ENCODE data around the gene CCDC12.

CCDC12 gene

GRCh38 chr3:46996689-46997452, 20.3 kb upstream of the CCDC12 start:
- no peak for DNase-seq (ENCODE audit: low read depth in 2 of 2)

DNA sequence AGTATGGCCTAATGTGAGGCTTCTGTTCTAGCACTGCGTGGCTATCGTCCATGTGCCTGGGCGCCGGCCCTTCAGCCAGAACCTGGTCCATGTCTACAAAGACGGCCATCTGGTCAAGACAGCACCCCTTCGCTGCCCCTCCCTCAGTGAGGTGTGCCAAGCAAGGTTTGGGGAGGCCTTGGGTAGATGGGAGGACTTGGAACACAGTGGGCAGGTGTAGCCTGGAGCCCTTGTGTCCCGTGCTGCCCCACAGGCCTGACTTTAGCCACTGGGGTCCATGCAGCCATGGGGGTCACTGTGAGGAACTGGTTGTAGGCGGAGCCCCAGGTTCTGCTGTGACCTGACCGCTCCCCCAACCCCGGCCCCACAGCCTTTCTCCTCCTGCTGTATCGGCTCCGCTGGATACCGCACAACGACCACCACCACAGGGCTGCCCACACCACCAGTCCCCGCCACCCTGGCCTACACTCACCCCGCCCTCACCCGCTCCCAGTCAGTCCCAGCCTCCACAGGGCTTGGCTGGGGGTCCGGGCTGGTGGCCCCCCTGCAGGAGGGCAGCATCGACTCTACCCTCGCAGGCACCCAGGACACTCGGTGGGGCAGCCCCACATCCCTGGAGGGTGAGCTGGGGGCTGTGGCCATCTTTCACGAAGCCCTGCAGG, 19.5 kb upstream of the CCDC12 start:
- no peak for DNase-seq (ENCODE audit: low read depth in 2 of 2)

- DNase-seq (ENCODE audit: low read depth in 2 of 2) = no peak
These were observed 18.5 kb upstream of the CCDC12 start for GRCh38 chr3:46994801-46995731.

DNA sequence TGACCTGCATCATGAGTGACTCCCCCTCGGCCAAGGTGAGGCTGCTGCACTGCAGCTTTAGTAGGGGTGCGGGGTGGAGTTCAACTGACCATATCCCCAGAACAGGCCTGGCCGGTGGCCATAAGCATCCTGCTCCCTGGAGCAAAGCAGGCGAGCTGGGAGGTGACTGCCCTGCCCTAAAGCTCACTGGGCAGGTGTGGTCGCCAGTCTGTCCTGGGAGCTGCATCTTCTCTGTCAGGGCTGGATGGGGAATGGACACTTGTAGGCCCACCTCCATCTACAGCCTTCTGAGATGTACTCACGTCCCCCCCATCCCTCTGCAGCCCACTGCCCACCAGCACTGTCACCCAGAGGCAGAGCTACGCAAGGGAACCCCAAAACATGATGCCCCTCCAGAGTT, 17.4 kb upstream of the CCDC12 start:
- no peak for DNase-seq (ENCODE audit: low read depth in 2 of 2)

DNA sequence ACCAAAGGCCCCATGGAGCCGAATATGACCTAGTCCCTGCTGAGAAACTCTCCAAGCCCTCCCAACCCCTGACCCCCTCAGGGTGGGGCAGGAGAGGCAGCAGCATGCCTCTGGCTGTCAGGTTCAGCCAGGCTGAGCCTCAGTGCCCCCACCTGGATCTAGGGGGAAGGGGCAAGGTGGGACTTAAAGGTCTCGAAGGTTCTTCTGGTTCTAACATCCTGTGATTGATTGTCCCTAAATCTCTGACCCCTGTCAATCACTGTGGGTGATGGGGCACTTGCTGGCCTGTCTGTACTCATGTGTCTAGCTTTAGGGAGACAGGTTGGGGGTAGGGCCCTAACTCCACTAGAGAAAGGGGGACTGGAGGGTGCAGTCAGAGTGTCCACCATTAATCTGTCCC, 16.7 kb upstream of the CCDC12 start:
- DNase-seq (ENCODE audit: low read depth in 2 of 2) = no peak

DNA sequence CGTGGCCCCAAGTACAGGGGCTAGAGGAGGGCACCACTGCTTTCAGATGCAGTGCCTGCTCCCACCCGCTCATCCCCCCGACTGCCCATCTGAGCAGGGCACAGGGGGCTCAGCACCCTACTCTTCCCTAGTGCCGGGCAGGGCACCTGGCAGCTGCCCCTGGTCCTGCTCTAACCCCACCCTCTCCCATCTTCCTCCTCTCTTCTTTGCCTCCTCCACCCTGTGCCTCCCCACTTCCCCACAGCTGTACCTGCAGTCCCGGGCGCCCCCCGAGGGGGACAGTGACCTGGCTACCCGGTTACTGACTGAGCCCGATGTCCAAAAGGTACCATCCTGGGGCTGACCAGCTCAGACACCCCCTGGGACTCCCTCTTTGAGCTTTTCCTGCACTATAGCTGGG, 15.7 kb upstream of the CCDC12 start:
- DNase-seq (ENCODE audit: low read depth in 2 of 2) = no peak

DNA sequence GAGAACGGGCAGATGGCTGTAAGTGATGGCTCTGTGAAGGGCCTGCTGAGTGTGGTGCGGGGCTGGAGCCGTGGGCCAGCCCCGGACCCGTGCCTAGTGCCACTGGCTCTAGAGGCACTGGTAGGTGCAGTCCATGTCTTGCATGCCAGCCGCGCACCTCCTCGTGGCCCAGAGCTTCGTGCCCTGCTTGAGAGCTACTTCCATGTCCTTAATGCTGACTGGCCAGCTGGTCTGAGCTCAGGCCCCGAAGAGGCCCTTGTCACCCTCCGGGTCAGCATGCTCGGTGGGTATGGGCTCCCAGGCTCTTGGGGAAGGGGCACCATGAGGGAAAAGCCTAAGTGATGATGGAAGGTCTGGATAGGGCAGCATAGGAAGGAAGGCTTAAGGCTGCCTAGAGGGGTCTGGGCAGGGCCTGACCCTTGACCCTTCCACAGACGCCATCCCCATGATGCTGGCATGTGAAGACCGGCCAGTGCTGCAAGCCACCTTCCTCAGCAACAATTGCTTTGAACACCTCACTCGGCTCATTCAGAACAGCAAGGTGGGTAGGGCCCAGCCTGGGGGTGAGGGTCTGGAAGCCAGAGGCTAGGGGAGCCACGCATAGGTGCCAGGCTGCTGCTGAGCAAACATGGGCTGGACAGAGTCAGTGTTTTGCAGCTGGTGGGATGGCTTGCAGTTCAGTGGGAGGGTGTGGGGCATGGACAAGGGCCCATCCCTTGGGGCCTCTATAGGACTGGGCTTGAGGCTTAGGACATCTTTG, 15.0 kb upstream of the CCDC12 start:
- no peak for DNase-seq (ENCODE audit: low read depth in 2 of 2)

DNA sequence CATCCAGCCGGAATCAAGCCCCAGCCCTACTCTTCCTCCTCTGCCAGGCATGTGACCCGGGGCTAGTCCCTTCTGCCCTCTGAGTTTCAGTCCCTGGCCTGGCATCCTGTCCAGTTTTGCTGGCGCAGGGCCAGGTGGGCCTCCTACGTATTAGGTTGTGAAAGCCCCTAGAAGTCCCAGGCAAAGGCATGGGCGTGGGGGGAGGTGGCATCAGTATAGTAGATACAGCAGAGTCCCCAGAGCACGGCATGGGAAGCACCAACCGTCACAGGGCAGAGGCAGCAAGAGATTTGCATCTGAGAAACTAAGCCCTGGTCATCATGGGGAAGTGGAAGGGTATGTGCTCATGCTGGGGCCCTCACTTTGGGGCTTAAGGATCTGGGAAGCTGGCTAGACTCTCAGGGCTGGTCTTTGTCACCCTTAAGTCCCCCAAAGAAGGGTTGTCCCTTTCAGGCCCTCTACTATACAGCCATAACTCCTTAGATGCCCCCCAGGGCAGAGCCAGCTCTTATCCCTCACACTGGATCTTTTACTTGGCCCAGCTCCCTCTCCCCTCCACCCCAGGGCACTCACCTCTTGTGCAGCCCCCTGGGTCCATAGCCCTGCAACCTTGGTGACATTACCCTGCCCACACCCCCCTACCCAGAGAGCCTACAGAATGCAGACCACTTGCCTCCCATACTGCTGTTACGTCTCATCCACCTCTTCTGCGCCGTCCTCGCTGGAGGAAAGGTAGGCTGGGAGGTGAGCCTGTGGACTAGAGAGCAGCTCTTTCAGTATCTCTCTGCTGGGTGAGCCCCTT, 14.2 kb upstream of the CCDC12 start:
- no peak for DNase-seq (ENCODE audit: low read depth in 2 of 2)

DNA sequence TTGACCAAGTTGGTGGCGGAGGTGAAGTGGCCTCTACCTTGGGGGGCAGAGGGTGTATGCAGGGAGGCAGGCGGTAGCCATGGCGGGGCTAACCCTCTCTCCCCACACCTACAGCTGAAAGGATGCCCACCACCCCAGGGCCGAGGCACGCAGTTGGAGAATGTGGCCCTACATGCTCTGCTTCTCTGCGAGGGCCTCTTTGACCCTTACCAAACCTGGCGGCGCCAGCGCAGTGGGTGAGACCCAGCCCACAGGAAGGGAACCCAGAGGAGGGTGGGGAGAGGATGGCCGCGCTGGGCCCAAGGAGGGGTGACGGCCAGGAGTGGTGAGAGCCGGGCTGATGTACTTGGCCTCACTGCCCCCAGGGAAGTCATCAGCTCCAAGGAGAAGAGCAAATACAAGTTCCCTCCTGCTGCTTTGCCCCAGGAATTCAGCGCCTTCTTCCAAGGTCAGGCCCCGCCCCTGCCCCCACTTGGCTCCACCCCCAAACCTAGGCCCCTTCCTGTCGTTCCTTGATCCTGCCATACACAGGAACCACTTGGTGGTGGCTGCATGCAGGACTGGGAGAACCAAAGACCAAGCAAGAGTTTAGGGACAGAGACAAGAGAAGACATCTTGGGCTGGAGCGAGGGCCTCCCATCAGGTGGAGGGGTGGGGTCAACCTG, 12.7 kb upstream of the CCDC12 start:
- no peak for DNase-seq (ENCODE audit: low read depth in 2 of 2)

DNA sequence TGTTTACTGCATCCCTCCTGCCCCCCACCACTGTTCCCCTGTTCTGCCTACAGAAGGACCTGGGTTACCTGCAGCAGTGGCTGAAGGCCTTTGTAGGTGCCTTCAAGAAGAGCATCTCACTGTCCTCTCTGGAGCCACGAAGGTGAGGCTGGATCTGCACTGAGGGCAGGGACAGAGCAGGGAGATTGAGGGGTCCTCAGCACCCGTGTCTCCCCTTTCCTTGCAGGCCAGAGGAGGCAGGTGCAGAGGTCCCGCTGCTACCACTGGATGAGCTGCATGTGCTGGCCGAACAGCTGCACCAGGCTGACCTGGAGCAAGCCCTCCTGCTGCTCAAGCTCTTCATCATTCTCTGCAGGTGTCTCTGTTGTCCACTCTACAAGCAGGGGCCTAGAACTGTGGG, 12.1 kb upstream of the CCDC12 start:
- no peak for DNase-seq (ENCODE audit: low read depth in 2 of 2)

- DNase-seq (ENCODE audit: low read depth in 2 of 2) = no peak
These were observed 11.3 kb upstream of the CCDC12 start for GRCh38 chr3:46987743-46988401.

GRCh38 chr3:46987319-46987742, 10.8 kb upstream of the CCDC12 start:
- DNase-seq (ENCODE audit: low read depth in 2 of 2) = no peak

- no peak for DNase-seq (ENCODE audit: low read depth in 2 of 2)
These were observed 10.3 kb upstream of the CCDC12 start for GRCh38 chr3:46986782-46987310.

GRCh38 chr3:46986055-46986730, 9.6 kb upstream of the CCDC12 start:
- no peak for DNase-seq (ENCODE audit: low read depth in 2 of 2)

GRCh38 chr3:46985588-46985987, 9.0 kb upstream of the CCDC12 start:
- DNase-seq (ENCODE audit: low read depth in 2 of 2) = no peak

- no peak for DNase-seq (ENCODE audit: low read depth in 2 of 2)
These were observed 8.3 kb upstream of the CCDC12 start for GRCh38 chr3:46984591-46985459.

DNA sequence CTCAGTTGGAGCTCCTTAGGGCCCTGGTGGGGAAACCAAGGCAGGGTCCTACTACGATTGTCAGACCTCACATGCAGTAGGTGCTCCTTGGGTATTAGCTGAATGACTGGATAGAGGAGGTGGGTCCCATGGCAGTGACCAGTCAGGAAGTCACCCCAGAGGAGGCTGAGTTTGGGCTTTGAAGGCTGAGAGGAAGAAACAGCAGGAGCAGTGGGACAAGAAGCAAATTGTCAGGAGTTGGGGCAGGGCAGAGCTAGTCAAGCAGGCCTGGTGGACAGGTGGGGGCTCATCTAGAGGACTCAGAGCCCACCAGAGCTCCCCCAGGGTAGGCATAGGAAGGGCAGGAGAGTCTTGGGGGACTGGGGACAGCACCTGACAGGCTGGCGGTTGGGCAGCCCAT, 6.0 kb upstream of the CCDC12 start:
- DNase-seq (ENCODE audit: low read depth in 2 of 2) = no peak

- DNase-seq (ENCODE audit: low read depth in 2 of 2) = no peak
These were observed 5.5 kb upstream of the CCDC12 start for GRCh38 chr3:46981932-46982471.

Measured in fibroblast of skin of left biceps (primary cell).